ENCODE data around the gene THBS2. TPM values are rescaled to one million over a fixed set of nuclear protein-coding genes. Genes with fewer than 3 reads are reported as not detected.

Gene THBS2
- total and polyA plus RNA-seq, 10 of the 15 experiments (the other 5 are each of a cell fraction or from before 2014, with no cell fraction given): 0.07 to 0.10 TPM; not detected in 8

GRCh38 chr6:169224716-169225115 lies 28.9 kb downstream of the THBS2 start (continued):
- TF ChIP-seq ZBTB40 (IDR thresholded peaks at IDR 0.05; ENCODE audit: borderline replicate concordance): no peak
- TF ChIP-seq NKRF (conservative IDR thresholded peaks at IDR 0.05): no peak
- TF ChIP-seq BHLHE40 (IDR thresholded peaks at IDR 0.05; ENCODE audit: borderline replicate concordance in 1 of 2, low read depth in 2 of 2, low read length in 1 of 2): no peak
- no peak for TF ChIP-seq ZSCAN29 (IDR thresholded peaks at IDR 0.05)
- TF ChIP-seq BACH1 (IDR thresholded peaks at IDR 0.05; ENCODE audit: borderline replicate concordance): no peak
- TF ChIP-seq HCFC1 (IDR thresholded peaks at IDR 0.05; ENCODE audit: low read length): no peak
- no peak for TF ChIP-seq SMC3 (IDR thresholded peaks at IDR 0.05; ENCODE audit: borderline replicate concordance, low read length)
- TF ChIP-seq GATAD2B (conservative IDR thresholded peaks at IDR 0.05; ENCODE audit: low read depth): no peak
- TF ChIP-seq ZNF274 (IDR thresholded peaks at IDR 0.05; ENCODE audit: insufficient read depth, insufficient read length): no peak
- TF ChIP-seq IRF3 (IDR thresholded peaks at IDR 0.05): no peak
- TF ChIP-seq CBX3 (IDR thresholded peaks at IDR 0.05; ENCODE audit: borderline replicate concordance, low read depth): no peak

Data from GM12878 (cell line).